Adrenal gland (tissue), 5 donors: Measurements from ENCODE around the gene CCDC33.

Source experiments
- CTCF ChIP-seq, 6 experiments: fragments of 450-650 bp in 4 of 6; fragments of 200-600 bp in 2 of 6; sonication (generic) in 1 of 6; IDR thresholded peaks; 1 replicate in 5 of 6; 2 replicates in 1 of 6; pipeline versions ENCODE4 v1.5.1 to v1.8.0; 2016 to 2021; ENCODE audit warnings: antibody characterized with exemption in 6 of 6, mild to moderate bottlenecking in 2 of 6, moderate library complexity in 1 of 6
- POLR2A ChIP-seq, 2 donors: fragments of 450-650 bp; IDR thresholded peaks; one replicate each; pipeline ENCODE4 v1.6.1; 2017; ENCODE audit warnings: antibody characterized with exemption in 2 of 2, mild to moderate bottlenecking in 2 of 2, moderate library complexity in 1 of 2
- donor health status: DM: no; HTN: no; CAD: no.

- TF ChIP-seq CTCF (IDR thresholded peaks at IDR 0.05) (no peak), POLR2A (IDR thresholded peaks at IDR 0.05) (no peak)
These were observed 35.2 kb upstream of the CCDC33 start for GRCh38 chr15:74200871-74201419.
